Adrenal gland (tissue), 5 donors: ENCODE measurements around the gene SCFD2.

Source experiments
- CTCF ChIP-seq, 6 experiments: fragments of 450-650 bp in 4 of 6; fragments of 200-600 bp in 2 of 6; sonication (generic) in 1 of 6; IDR thresholded peaks; 1 replicate in 5 of 6; 2 replicates in 1 of 6; pipeline versions ENCODE4 v1.5.1 to v1.8.0; 2016 to 2021; ENCODE audit warnings: antibody characterized with exemption in 6 of 6, mild to moderate bottlenecking in 2 of 6, moderate library complexity in 1 of 6
- POLR2A ChIP-seq, 2 donors: fragments of 450-650 bp; IDR thresholded peaks; one replicate each; pipeline ENCODE4 v1.6.1; 2017; ENCODE audit warnings: antibody characterized with exemption in 2 of 2, mild to moderate bottlenecking in 2 of 2, moderate library complexity in 1 of 2
- donor health status: DM: no; HTN: no; CAD: no.

GRCh38 chr4:53364624-53365023, 1.2 kb downstream of the SCFD2 start:
- TF ChIP-seq CTCF (IDR thresholded peaks at IDR 0.05), result no peak
- no peak for TF ChIP-seq POLR2A (IDR thresholded peaks at IDR 0.05)
